Loucy (cell line): ENCODE measurements around the gene ANTXR2.

Experiments
- EZH2phosphoT487 ChIP-seq: fragments of 200-600 bp; IDR thresholded peaks from 2 replicates; pipeline ENCODE4 v1.6.1; 2018; ENCODE audit warnings: antibody characterized with exemption, mild to moderate bottlenecking, moderate library complexity, borderline replicate concordance
- TF ChIP-seq, protein P1 (sequence below): fragments of 200-600 bp; sonication (generic); conservative IDR thresholded peaks from 2 replicates; pipeline ENCODE4 v1.5.1; 2014; ENCODE audit warnings: mild to moderate bottlenecking, antibody characterized with exemption, low read length

GRCh38 chr4:80099671-80100070 lies 26.6 kb upstream of the ANTXR2 start:
- TF ChIP-seq, protein P1, sequence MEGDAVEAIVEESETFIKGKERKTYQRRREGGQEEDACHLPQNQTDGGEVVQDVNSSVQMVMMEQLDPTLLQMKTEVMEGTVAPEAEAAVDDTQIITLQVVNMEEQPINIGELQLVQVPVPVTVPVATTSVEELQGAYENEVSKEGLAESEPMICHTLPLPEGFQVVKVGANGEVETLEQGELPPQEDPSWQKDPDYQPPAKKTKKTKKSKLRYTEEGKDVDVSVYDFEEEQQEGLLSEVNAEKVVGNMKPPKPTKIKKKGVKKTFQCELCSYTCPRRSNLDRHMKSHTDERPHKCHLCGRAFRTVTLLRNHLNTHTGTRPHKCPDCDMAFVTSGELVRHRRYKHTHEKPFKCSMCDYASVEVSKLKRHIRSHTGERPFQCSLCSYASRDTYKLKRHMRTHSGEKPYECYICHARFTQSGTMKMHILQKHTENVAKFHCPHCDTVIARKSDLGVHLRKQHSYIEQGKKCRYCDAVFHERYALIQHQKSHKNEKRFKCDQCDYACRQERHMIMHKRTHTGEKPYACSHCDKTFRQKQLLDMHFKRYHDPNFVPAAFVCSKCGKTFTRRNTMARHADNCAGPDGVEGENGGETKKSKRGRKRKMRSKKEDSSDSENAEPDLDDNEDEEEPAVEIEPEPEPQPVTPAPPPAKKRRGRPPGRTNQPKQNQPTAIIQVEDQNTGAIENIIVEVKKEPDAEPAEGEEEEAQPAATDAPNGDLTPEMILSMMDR, result no peak
- no peak for TF ChIP-seq EZH2phosphoT487
